Measurements from ENCODE around the gene PLEKHH1.

GRCh38 chr14:67537736-67538135, 4.6 kb downstream of the PLEKHH1 start:
- TF ChIP-seq, protein P1, sequence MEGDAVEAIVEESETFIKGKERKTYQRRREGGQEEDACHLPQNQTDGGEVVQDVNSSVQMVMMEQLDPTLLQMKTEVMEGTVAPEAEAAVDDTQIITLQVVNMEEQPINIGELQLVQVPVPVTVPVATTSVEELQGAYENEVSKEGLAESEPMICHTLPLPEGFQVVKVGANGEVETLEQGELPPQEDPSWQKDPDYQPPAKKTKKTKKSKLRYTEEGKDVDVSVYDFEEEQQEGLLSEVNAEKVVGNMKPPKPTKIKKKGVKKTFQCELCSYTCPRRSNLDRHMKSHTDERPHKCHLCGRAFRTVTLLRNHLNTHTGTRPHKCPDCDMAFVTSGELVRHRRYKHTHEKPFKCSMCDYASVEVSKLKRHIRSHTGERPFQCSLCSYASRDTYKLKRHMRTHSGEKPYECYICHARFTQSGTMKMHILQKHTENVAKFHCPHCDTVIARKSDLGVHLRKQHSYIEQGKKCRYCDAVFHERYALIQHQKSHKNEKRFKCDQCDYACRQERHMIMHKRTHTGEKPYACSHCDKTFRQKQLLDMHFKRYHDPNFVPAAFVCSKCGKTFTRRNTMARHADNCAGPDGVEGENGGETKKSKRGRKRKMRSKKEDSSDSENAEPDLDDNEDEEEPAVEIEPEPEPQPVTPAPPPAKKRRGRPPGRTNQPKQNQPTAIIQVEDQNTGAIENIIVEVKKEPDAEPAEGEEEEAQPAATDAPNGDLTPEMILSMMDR (IDR thresholded peaks at IDR 0.05; ENCODE audit: low read depth, low read length): no peak
- no peak for TF ChIP-seq EZH2phosphoT487 (IDR thresholded peaks at IDR 0.05; ENCODE audit: low read depth)
